GM21619 (cell line): ENCODE results near the gene METTL5.
"Not testable (repeated sequence)": the region's sequence is repeated elsewhere in the genome, so short reads cannot be mapped to it uniquely, and the experiment has no call there.

ENCODE experiments used
- ATAC-seq: cut with Tn5 transposase; IDR thresholded peaks from one replicate; pipeline ENCODE4 v1.9.1; 2021; ENCODE audit not compliant: unreplicated experiment

The METTL5 gene

DNA sequence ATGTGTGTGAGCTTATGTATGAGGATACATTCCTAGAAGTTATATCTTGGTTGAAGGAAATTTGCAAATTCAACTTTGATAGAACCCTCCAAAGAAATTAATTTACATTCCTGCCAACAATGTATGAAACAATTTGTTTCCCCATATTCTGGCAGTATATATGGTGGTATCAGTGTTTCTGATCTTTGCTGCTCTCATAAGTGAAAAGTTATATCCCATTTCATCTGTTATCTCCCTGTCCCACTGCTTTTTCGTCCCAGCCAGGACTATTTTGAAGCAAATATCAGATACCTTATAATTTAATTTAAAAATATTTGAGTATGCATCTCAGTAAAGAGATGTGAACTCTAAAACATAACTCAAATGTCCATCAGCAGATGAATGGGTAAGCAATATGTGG lies 9.7 kb upstream of the METTL5 start:
- ATAC-seq = no peak

DNA sequence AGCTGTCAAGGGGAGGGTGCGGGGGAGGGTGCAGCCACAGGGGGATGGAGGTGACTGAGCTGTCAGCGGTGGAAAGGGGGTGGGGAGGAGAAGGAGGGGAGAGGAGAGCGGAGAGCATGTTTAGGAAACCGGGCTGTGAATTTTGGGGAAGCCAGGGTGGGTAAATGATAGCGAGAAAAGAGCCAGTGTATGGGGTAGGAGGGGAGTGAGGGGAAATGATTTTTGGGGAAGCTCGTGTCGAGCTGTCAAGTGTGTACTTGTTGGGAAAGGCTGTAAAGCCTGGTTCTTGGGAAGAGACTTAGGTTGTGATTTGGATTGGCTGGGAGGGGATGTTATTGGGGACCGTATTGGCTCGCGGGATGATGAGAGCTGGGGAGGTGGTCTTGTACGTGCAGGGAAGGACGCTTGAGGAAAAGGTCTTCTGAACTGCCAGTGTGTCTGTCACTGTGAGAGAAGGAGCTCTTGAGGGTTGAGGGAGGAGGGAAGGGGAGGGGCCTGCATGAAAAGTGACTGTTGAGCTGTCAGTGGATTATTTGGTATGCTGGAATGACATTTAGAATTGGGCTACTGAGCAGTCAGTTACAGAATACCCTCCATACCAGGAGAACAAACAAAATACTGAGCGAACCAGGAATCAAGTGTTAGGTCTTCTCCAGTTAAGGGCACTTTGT lies 3.6 kb upstream of the METTL5 start:
- ATAC-seq = no peak

DNA sequence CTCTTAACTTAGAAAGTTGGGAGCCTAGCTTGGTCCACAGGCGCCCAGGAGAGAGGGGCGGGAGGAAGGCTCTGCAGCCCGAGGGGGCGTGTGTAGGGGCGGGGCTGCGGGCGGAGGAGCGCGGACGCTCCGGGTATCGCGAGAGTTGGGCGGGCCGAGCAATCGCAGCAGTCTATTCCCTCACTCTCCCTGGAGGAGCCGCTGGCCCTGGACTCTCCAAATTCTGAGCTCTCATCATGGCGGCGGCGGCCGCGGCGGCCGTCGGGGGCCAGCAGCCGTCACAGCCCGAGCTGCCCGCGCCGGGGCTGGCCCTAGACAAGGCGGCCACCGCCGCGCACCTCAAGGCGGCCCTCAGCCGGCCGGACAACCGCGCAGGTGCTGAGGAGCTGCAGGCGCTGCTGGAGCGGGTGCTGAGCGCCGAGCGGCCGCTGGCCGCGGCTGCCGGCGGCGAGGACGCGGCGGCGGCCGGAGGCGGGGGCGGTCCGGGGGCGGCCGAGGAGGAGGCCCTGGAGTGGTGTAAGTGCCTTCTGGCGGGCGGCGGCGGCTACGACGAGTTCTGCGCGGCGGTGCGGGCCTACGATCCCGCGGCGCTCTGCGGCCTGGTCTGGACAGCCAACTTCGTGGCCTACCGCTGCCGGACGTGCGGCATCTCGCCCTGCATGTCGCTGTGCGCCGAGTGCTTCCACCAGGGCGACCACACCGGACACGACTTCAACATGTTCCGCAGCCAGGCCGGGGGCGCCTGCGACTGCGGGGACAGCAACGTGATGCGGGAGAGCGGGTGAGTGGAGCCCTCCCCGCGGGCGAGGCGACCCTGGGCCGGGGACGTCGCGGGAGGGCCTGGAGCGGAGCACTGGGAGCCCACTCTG lies 2.8 kb upstream of the METTL5 start, which contains the start of gene UBR3:
Gene UBR3, plus strand, starts transcription at position 183 of the 869 bp plus-strand sequence. Its CDS starts 54 bp downstream, at position 237.
- peak; percentile 80 for ATAC-seq

DNA sequence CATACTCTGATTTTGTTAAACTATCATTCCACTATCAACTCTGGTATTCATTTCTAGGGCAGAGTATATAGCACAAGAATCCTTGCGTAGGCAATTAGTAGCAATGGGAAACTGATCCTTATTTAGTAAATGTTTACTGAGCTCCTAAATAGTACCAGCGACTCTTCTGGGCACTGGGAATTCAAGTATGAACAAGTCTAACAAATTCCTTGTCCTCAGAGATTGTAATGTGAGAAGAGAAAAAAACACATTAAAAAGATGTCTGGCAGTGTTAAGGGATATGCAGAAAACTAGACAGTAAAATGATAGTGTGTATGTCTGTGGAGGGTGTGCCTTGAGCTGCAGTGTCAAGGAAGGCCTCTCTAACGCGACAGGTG lies 721 bp downstream of the METTL5 start:
- ATAC-seq = no peak

DNA sequence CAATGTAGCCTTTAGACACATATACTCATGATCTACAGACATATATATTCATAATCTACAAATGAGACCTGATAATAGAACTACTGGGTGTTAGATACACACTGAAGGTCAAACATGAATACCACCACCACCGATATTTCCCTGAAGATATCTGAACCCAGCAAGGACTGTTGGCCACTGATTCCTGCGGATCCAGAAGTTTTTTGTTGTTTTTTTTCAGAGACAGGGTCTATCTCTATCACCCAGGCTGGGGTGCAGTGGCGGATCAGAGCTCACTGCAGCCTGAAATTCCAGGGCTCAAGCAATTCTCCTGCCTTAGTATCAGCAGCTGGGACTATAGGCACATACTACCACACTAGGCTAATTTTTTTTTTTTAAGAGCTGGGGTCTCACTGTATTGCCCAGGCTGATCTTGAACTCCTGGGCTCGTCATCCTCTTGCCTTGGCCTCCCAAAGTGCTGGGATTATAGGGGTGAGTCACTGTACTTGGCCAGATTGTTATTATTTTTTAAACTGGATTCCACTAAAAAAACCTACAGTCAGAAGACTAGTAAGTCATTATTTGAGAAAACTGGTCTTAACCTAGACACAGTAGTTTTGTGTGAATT lies 1.8 kb downstream of the METTL5 start:
- no peak for ATAC-seq

DNA sequence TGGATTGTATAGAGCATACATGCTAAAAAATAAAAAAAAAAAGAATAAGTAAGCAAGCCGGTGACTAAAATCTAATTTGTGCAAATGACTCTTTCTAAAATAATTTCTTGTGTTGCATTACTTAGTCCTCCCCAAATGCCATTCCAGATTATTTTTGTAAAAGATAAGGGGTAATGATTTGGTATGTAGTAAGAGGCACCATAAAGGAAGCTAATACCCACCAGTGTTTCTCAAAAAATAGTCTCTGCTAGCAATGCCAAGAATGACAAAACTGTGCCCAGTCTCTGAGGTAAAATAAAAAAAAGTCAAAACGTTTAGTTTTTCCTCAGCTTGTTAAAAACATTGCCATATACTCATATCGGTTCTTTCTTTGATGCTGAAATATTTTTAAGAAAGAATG lies 2.7 kb downstream of the METTL5 start:
- no peak for ATAC-seq

DNA sequence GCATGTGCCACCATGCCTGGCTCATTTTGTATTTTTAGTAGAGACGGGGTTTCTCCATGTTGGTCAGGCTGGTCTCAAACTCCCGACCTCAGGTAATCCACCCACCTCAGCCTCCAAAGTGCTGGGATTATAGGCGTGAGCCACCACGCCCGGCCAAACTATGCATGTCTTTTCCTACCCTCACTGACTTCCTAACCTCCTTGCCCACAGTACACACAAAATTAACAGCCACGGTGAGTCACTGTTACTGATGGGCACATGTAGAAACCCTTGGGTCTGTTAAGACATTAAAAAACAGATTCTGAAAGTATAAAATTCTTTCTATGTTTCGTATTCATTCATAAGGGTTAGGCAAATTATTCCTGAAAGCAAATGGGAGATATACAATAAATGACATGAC lies 4.6 kb downstream of the METTL5 start:
- ATAC-seq = not testable (repeated sequence)

DNA sequence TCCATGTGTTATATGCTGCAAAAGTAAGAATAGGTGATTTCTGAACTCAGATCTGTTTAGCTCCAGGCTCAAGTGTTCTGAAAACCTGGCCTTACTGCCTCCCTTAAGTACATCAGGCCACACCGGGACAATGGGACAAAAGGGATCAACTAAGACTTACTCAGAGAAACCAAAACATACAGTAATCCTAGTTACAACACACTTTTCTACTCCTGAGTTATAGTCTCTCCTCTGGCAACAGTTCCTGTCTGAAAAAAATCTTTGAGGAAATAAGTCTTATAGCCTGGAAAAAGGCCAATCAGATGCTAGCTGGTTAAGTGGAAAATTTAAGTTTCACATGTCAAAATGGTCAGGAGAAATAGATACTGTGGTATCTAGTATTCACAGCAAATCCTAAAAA lies 5.6 kb downstream of the METTL5 start:
- no peak for ATAC-seq

DNA sequence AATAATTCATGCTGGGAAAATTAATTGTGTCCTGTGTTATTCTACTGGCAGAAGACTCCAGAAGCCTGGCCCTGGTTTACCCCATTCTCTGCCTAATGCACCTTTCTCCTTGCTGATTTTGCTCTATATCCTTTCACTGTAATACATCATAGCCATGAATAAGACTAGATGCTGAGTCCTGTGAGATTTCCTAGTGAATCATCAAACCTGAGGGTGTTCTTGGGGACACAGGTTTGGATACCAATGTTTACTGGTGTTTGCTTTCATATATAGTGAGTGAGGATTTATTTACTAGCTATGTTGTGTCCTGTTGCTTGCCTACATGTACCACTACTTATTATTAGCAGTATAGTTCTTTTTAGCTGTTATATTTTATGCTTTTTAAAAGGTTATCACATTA lies 6.5 kb downstream of the METTL5 start:
- ATAC-seq = no peak

DNA sequence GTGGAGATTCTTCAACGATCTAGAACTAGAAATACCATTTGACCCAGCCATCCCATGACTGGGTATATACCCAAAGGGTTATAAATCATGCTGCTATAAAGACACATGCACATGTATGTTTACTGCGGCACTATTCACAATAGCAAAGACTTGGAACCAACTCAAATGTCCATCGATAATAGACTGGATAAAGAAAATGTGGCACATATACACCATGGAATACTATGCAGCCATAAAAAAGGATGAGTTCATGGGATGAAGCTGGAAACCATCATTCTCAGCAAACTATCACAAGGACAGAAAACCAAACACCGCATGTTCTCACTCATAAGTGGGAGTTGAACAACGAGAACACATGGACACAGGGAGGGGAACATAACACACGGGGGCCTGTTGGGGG lies 7.3 kb downstream of the METTL5 start:
- not testable (repeated sequence) for ATAC-seq

DNA sequence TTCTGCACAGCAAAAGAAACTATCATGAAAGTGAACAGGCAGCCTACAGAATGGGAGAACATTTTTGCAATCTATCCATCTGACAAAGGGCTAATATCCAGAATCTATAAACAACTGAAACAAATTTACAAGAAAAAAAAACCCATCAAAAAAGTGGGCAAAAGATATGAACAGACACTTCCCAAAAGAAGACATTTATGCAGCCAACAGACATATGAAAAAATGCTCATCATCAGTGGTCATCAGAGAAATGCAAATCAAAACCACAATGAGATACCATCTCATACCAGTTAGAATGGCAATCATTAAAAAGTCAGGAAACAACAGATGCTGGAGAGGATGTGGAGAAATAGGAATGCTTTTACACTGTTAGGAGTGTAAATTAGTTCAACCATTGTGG lies 7.7 kb downstream of the METTL5 start:
- not testable (repeated sequence) for ATAC-seq

DNA sequence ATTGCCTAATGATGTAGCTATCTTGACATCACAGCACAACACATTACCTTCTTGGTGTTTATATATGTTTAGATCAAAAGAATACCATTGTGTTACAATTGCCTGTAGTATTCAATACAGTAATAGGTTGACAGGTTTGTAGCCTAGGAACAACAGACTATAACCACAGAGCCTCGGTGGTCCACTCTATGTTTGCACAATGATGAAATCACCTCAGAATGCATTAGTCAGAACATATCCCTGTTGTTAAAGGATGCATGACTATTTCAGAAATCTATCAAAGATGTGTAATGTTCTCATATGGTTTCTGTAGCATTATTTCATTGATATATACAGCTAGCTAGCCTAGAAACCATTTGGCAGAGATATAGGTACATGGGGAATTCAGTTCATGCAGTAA lies 8.9 kb downstream of the METTL5 start:
- ATAC-seq = no peak

DNA sequence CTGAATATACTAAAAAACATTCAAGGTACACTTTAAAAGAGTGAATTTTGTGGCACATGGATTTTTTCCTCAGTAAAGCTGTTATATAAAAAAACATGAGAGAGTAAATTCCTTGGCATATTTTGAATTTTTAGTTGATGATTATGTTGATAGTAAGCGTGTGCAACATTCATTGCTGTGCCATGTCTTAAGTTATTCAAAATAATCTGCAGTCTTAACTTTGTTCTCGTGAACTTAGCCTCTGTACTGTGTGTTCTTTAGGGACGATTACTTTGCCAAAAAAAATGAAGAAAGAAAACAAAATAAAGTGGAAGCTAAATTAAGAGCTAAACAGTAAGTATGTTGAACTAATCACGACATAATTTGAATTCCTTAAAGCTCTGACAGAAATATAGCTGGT lies 16.5 kb downstream of the METTL5 start:
- ATAC-seq = no peak

DNA sequence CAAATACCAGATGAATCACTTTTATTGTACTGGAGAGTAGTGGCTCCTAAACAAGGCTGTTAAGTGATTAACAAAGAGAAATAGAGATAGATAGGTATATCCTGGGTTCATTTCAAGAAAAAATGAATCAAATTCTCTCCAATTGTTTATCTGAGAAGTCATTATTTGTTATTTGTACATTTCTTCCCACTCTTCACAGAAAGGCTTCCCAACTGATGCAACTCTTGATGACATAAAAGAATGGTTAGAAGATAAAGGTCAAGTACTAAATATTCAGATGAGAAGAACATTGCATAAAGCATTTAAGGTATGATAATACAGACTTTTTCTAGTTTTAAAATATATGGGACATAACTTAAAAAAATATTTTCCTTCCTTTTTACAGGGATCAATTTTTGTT lies 18.1 kb downstream of the METTL5 start:
- ATAC-seq = no peak

DNA sequence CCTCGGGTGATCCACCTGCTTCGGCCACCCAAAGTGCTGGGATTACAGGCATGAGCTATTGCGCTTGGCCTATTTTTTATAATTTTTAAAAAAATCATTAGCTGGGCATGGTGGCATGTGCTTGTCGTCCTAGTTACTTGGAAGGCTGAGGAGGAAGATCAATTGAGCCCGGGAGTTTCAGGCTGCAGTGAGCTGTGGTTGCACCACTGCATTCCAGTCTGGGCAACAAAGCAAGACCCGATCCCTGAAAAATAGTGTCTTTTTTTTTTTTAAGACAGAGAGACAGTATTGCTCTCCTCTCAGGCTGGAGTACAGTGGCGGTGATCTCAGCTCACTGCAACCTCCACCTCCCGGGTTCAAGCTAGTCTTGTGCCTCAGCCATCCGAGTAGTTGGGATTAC lies 21.2 kb downstream of the METTL5 start:
- no peak for ATAC-seq

DNA sequence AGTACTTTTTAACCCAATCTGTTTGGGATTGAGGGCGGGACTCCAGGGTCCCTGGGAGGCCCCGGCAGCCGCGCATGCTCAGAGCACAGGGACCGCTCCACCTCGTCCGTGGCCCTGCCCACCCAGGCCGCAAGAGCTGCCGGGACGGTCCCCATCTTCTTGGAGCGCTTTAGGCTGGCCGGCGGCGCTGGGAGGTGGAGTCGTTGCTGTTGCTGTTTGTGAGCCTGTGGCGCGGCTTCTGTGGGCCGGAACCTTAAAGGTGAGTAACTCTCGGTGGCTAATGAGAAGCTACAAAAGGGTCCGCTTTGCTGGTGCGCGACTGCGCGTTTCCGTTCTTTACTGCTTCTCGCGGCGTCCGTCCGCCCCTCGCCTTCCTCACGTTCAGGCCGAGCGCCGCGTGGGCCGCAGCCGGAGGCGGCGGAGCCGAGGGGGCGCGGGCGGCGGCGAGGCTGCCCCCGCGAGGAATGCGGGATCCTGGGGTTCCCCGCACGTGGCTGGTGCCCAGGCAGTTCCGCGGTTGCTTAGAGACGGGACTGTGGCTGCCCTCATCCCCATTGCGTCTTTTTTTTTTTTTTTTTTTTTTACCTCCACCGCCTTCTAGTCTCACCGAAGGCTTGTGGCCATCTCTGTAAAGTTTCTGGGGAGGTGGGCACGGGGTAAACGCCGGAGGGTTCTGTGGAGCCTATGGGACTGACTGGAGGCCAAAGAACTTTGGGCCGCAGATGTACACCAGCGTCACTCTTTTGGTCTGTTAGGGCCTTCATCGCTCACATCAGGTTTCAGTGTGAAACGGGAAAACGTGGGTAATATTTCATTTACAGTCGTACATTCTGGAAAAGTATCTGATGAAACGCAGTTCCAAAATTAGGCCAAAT lies 25.8 kb downstream of the METTL5 start, which contains the start of gene SSB:
Gene SSB, plus strand, starts transcription at position 154 of the 875 bp plus-strand sequence. CDS start 2,090 bp downstream, outside the sequence.
- ATAC-seq = peak; percentile 96

DNA sequence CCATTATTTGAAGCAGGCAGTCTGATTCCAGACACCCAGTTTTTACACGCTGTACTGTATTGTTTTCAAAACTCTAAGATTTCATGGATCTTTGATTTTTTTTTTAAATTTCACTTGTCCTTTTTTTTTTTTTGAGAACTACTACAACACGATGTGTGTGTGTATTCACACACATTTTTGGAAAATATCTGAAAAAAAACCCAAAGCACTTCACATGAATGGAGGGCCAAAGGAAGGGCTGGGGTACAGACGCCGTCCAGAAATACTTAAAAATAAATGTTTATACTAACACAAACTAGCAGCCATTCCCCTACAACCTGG lies 26.3 kb downstream of the METTL5 start:
- ATAC-seq = no peak

DNA sequence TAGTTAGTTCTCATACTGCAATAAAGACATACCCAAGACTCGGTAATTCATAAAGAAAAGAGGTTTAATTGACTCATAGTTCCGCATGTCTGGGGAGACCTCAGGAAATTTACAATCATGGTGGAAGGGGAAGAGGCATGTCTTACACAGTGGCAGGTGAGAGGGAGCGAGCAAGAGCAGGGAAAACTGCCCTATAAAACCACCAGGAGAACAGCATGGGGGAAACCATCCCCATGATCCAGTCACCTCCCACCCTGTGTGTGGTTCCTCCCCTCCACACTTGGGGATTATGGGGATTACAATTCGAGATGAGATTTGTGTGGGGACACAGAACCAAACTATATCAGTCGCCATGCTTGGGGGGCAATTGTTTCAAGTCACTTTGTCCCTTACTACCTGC lies 27.1 kb downstream of the METTL5 start:
- no peak for ATAC-seq

DNA sequence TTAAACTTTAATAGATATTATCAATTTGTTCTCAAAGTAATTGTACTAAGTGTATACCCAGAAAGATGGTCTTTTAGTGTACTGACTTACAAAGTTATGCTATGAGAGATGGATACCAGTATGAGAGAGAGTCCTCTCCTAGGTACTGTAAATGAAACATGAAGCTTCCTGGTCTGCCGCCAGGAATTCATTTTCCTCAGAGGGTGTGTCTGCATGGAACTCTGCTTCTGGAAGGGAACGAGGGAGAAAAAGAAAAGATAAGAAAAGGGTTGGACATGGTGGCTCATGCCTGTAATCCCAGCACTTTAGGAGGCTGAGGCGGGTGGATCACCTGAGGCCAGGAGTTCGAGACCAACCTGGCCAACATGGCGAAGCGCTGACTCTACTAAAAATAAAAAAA lies 28.3 kb downstream of the METTL5 start:
- ATAC-seq = no peak

DNA sequence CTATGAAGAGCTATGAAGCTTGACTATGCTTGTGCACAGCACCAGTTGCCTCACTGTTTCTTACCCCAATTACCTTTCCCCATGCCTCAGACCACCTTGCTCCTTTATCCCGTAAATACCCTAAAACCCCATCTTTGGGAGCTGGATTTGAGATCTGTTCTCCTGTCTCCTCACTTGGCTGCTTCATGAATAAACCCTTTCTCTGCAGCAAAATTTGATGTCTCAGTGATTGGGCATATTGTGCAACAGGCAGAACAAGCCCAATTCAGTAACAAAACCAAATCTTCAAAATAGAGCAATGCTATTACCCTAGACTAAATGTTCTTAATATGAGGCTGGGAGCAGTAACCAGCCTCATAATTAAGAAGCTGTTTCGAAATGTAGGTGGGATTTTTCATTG lies 29.5 kb downstream of the METTL5 start:
- no peak for ATAC-seq

DNA sequence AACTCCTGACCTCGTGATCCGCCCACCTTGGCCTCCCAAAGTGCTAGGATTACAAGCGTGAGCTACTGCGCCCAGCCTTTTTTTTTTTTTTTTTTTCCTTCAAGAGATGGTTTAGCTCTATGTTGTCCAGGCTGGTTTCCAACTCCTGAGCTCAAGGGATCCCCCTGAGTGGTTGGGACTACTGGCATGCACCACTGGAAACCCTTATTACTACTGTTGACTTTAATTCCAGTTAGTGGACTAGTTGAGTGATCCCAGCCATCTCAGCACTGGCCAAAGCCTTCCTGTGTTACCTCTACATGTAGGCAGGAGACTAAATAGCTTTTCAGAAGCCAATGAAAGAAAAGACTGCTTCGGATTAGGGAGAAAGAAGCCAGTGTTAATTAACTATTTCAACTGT lies 34.1 kb downstream of the METTL5 start:
- no peak for ATAC-seq
